Tongue (tissue), 1 donor: Measurements from ENCODE around the gene EPS8L2. TPM values are rescaled to one million over a fixed set of nuclear protein-coding genes. Genes with fewer than 3 reads are reported as not detected.

Experiments
- total RNA-seq: library from RNA; depleted of rRNA; stranded (reverse); fragments of >200 nt; gene quantifications from one replicate; pipeline ENCODE4 v1.2.3, GENCODE V29; 2014

EPS8L2 gene
- total RNA-seq, 1 donor from 2014 or later, result 88.3 TPM

Other genes with a start within 250 kb of the EPS8L2 start
- gene RNH1, start 199.0 kb upstream of the EPS8L2 start, total RNA-seq, result 155 TPM
- gene HRAS, start 170.7 kb upstream of the EPS8L2 start, total RNA-seq, result 50.7 TPM
- 2.1 TPM for gene LRRC56, start 168.7 kb upstream of the EPS8L2 start, total RNA-seq
- 0.82 TPM for gene LMNTD2, start 145.5 kb upstream of the EPS8L2 start, total RNA-seq
- 7.3 TPM for gene RASSF7, start 145.3 kb upstream of the EPS8L2 start, total RNA-seq
- gene PHRF1, start 129.8 kb upstream of the EPS8L2 start, total RNA-seq, result 26.5 TPM
- 12.5 TPM for gene IRF7, start 90.3 kb upstream of the EPS8L2 start, total RNA-seq
- not detected for gene CDHR5, start 81.3 kb upstream of the EPS8L2 start, total RNA-seq
- gene SCT, start 79.0 kb upstream of the EPS8L2 start, total RNA-seq, result 21.6 TPM
- gene DRD4, start 69.0 kb upstream of the EPS8L2 start, total RNA-seq, result not detected
- 18.8 TPM for gene DEAF1, start 11.0 kb upstream of the EPS8L2 start, total RNA-seq
- 10.1 TPM for gene TMEM80, start 10.4 kb upstream of the EPS8L2 start, total RNA-seq
- gene TALDO1, start 41.2 kb downstream of the EPS8L2 start, total RNA-seq, result 79.3 TPM
- gene GATD1, start 71.3 kb downstream of the EPS8L2 start, total RNA-seq, result 17.4 TPM
- gene CEND1, start 83.9 kb downstream of the EPS8L2 start, total RNA-seq, result not detected
- gene SLC25A22, start 92.0 kb downstream of the EPS8L2 start, total RNA-seq, result 7.5 TPM
- 13.4 TPM for gene PIDD1, start 99.0 kb downstream of the EPS8L2 start, total RNA-seq
- 259 TPM for gene RPLP2, start 103.7 kb downstream of the EPS8L2 start, total RNA-seq
- 29.8 TPM for gene PNPLA2, start 112.7 kb downstream of the EPS8L2 start, total RNA-seq
- 22.6 TPM for gene CRACR2B, start 121.7 kb downstream of the EPS8L2 start, total RNA-seq
- gene CD151, start 126.7 kb downstream of the EPS8L2 start, total RNA-seq, result 181 TPM
- 11.9 TPM for gene POLR2L, start 136.3 kb downstream of the EPS8L2 start, total RNA-seq
- 44.6 TPM for gene TSPAN4, start 136.6 kb downstream of the EPS8L2 start, total RNA-seq
- 46.4 TPM for gene CHID1, start 204.6 kb downstream of the EPS8L2 start, total RNA-seq
- 28.6 TPM for gene AP2A2, start 219.6 kb downstream of the EPS8L2 start, total RNA-seq